CD4-positive, CD25-positive, alpha-beta regulatory T cell (primary cell): Measurements from ENCODE around the gene LTB4R. TPM values are rescaled to one million over a fixed set of nuclear protein-coding genes. Genes with fewer than 3 reads are reported as not detected.
A peak's percentile ranks its signal among the peaks of the same experiment; 100 is the strongest.

ENCODE experiments used
- ATAC-seq, 2 donors: fragments of 150-1000 bp; cut with Tn5 transposase; one replicate each; pipeline ENCODE4 v1.10.0; 2021; ENCODE audit warnings: low read depth in 2 of 2, moderate number of reproducible peaks in 2 of 2, moderate library complexity in 1 of 2
- DNase-seq, 3 donors: peaks; one replicate each; pipeline versions ENCODE4 v3.0.0 to v3.0.0-alpha.2; 2012 to 2022; ENCODE audit warnings: mixed read lengths in 1 of 3
- H3K27ac ChIP-seq: one replicate; pipeline ENCODE4 v1.7.0; 2013; ENCODE audit warnings: mild to moderate bottlenecking, low read length; ENCODE audit not compliant: insufficient read depth, poor library complexity, severe bottlenecking
- H3K27me3 ChIP-seq: one replicate; pipeline ENCODE4 v1.7.0; 2013; ENCODE audit warnings: low read length; ENCODE audit not compliant: control insufficient read depth, insufficient read depth
- H3K36me3 ChIP-seq: one replicate; pipeline ENCODE4 v1.7.0; 2013; ENCODE audit warnings: mild to moderate bottlenecking, low read length, moderate library complexity; ENCODE audit not compliant: control insufficient read depth, insufficient read depth
- H3K4me1 ChIP-seq: 2 replicates; pipeline ENCODE4 v1.7.0; 2013; ENCODE audit warnings: mild to moderate bottlenecking, low read length; ENCODE audit not compliant: insufficient read depth, control insufficient read depth, poor library complexity, severe bottlenecking
- H3K4me3 ChIP-seq: one replicate; pipeline ENCODE4 v1.7.0; 2013; ENCODE audit warnings: low read depth, mild to moderate bottlenecking, low read length, moderate library complexity
- H3K9me3 ChIP-seq, 2 experiments: 1 replicate in 1 of 2; 2 replicates in 1 of 2; pipeline ENCODE4 v1.7.0; 2013; ENCODE audit warnings: low read length in 2 of 2, mild to moderate bottlenecking in 1 of 2, moderate library complexity in 1 of 2; ENCODE audit not compliant: control insufficient read depth in 2 of 2
- H3K27ac Mint-ChIP-seq, 3 donors: one replicate each; pipeline ENCODE4 v1.8.0; 2020 to 2022; ENCODE audit warnings: mild to moderate bottlenecking in 3 of 3, mixed read lengths in 3 of 3, moderate library complexity in 2 of 3
- H3K27me3 Mint-ChIP-seq: one replicate; pipeline ENCODE4 v1.8.0; 2022; ENCODE audit warnings: mild to moderate bottlenecking, mixed read lengths
- H3K36me3 Mint-ChIP-seq: one replicate; pipeline ENCODE4 v1.8.0; 2020; ENCODE audit warnings: mixed read lengths
- H3K4me1 Mint-ChIP-seq, 4 donors: one replicate each; pipeline ENCODE4 v1.8.0; 2020 to 2022; ENCODE audit warnings: mixed read lengths in 4 of 4, mild to moderate bottlenecking in 1 of 4
- H3K4me3 Mint-ChIP-seq, 4 donors: one replicate each; pipeline ENCODE4 v1.8.0; 2020 to 2022; ENCODE audit warnings: mild to moderate bottlenecking in 4 of 4, mixed read lengths in 4 of 4, moderate library complexity in 3 of 4
- H3K9me3 Mint-ChIP-seq, 7 donors: one replicate each; pipeline ENCODE4 v1.8.0; 2020 to 2022; ENCODE audit warnings: mixed read lengths in 7 of 7, mild to moderate bottlenecking in 3 of 7, moderate library complexity in 2 of 7
- polyA plus RNA-seq, 4 donors: library from polyadenylated mRNA; unstranded; fragments of 300-500 nt; fragmentation: Illumina TruSeq; gene quantifications; one replicate each; pipeline ENCODE4 v1.2.3, GENCODE V29; 2021
- total RNA-seq: library from RNA; stranded (reverse); gene quantifications from one replicate; pipeline ENCODE4 v1.2.3, GENCODE V29; 2022

Gene LTB4R
- total and polyA plus RNA-seq, 5 donors from 2014 or later: 3.5 to 17.5 (median 6.5) TPM

GRCh38 chr14:24307575-24308341 is 3.5 kb upstream of the LTB4R start, which contains the start of gene CIDEB:
CIDEB (minus strand) TSS chr14:24307977; CDS start chr14:24307858, 119 bp downstream.
- Histone ChIP-seq H3K27me3 (no peaks in the 10 kb centered on the region), H3K4me1 (peaks cover 45% of the 10 kb centered on the region), H3K36me3 (peaks cover 45% of the 10 kb centered on the region), H3K9me3 (no peaks in the 10 kb centered on the region), H3K4me3 (no peak within 1 kb of the TSS), H3K27ac (no peak within 1 kb of the TSS)
- peak within 1 kb of the TSS in 3 of 4 donors; percentile 43 to 73 (median 68) for H3K4me3 Mint-ChIP-seq
- no peaks in the 10 kb centered on the region for H3K9me3 Mint-ChIP-seq
- H3K27ac Mint-ChIP-seq: peak within 1 kb of the TSS; percentile 23 to 85 (median 65)
- no peak for ATAC-seq
- DNase-seq: peak; percentile 47 to 59 (median 56)
- H3K27me3 Mint-ChIP-seq: no peaks in the 10 kb centered on the region
- H3K4me1 Mint-ChIP-seq: peaks cover 17 to 56% (median 29%) of the 10 kb centered on the region in 4 donors
- H3K36me3 Mint-ChIP-seq: peaks cover 33% of the 10 kb centered on the region

GRCh38 chr14:24308342-24309124 is 2.8 kb upstream of the LTB4R start:
- Mint-ChIP-seq H3K36me3 (peaks cover 30% of the 10 kb centered on the region), H3K27me3 (no peaks in the 10 kb centered on the region), H3K4me1 (peaks cover 17 to 62% (median 36%) of the 10 kb centered on the region in 4 donors), H3K9me3 (no peaks in the 10 kb centered on the region), H3K4me3 (peak overlapping the region in 3 of 4 donors; percentile 43 to 73 (median 68)), H3K27ac (peak overlapping the region; percentile 23 to 85 (median 65))
- Histone ChIP-seq H3K4me1 (peaks cover 53% of the 10 kb centered on the region), H3K9me3 (no peaks in the 10 kb centered on the region), H3K27me3 (no peaks in the 10 kb centered on the region), H3K4me3 (no peak overlapping the region), H3K36me3 (peaks cover 37% of the 10 kb centered on the region), H3K27ac (no peak overlapping the region)
- DNase-seq (no peak), ATAC-seq (no peak)

GRCh38 chr14:24309538-24310264 is 1.6 kb upstream of the LTB4R start, which contains the start of gene LTB4R2:
LTB4R2 (plus strand) TSS chr14:24310140; CDS start chr14:24310665, 525 bp downstream.
- Mint-ChIP-seq H3K4me1 (peaks cover 26 to 74% (median 48%) of the 10 kb centered on the region in 4 donors), H3K9me3 (no peaks in the 10 kb centered on the region), H3K4me3 (peak within 1 kb of the TSS; percentile 55 to 86 (median 76)), H3K36me3 (peaks cover 26% of the 10 kb centered on the region), H3K27ac (peak within 1 kb of the TSS; percentile 84 to 96 (median 87)), H3K27me3 (no peaks in the 10 kb centered on the region)
- Histone ChIP-seq H3K9me3 (no peaks in the 10 kb centered on the region), H3K4me3 (peak within 1 kb of the TSS; percentile 44), H3K27ac (peak within 1 kb of the TSS; percentile 82), H3K4me1 (peaks cover 64% of the 10 kb centered on the region), H3K27me3 (no peaks in the 10 kb centered on the region), H3K36me3 (peaks cover 25% of the 10 kb centered on the region)
- DNase-seq (no peak), ATAC-seq (no peak)

GRCh38 chr14:24310265-24310645 is 1.0 kb upstream of the LTB4R start:
- Histone ChIP-seq H3K27me3 (no peaks in the 10 kb centered on the region), H3K4me3 (peak overlapping the region; percentile 44), H3K36me3 (peaks cover 20% of the 10 kb centered on the region), H3K27ac (peak overlapping the region; percentile 82), H3K4me1 (peaks cover 66% of the 10 kb centered on the region), H3K9me3 (no peaks in the 10 kb centered on the region)
- Mint-ChIP-seq H3K36me3 (peaks cover 20% of the 10 kb centered on the region), H3K27ac (peak overlapping the region; percentile 79 to 96 (median 84)), H3K4me1 (peaks cover 26 to 78% (median 50%) of the 10 kb centered on the region in 4 donors), H3K4me3 (peak overlapping the region; percentile 55 to 86 (median 74)), H3K27me3 (no peaks in the 10 kb centered on the region), H3K9me3 (no peaks in the 10 kb centered on the region)
- no peak for DNase-seq
- no peak for ATAC-seq

GRCh38 chr14:24311837-24312615 is 724 bp downstream of the LTB4R start:
- Histone ChIP-seq H3K9me3 (no peaks in the 10 kb centered on the region), H3K4me3 (peak overlapping the region; percentile 54), H3K27ac (peak overlapping the region; percentile 82), H3K27me3 (no peaks in the 10 kb centered on the region), H3K4me1 (peaks cover 66% of the 10 kb centered on the region), H3K36me3 (peaks cover 2% of the 10 kb centered on the region)
- Mint-ChIP-seq H3K27ac (peak overlapping the region; percentile 87 to 91 (median 90)), H3K9me3 (no peaks in the 10 kb centered on the region), H3K4me1 (peaks cover 26 to 76% (median 52%) of the 10 kb centered on the region in 4 donors), H3K4me3 (peak overlapping the region; percentile 64 to 91 (median 86)), H3K27me3 (no peaks in the 10 kb centered on the region), H3K36me3 (peaks cover 4% of the 10 kb centered on the region)
- peak in 2 of 3 donors; percentile 28 to 44 for DNase-seq
- no peak for ATAC-seq

GRCh38 chr14:24312736-24313507 is 1.6 kb downstream of the LTB4R start:
- Histone ChIP-seq H3K27ac (peak overlapping the region; percentile 51), H3K9me3 (no peaks in the 10 kb centered on the region), H3K4me3 (peak overlapping the region; percentile 54), H3K36me3 (no peaks in the 10 kb centered on the region), H3K27me3 (no peaks in the 10 kb centered on the region), H3K4me1 (peaks cover 65% of the 10 kb centered on the region)
- Mint-ChIP-seq H3K4me3 (peak overlapping the region; percentile 22 to 91 (median 86)), H3K27me3 (no peaks in the 10 kb centered on the region), H3K36me3 (peaks cover 3% of the 10 kb centered on the region), H3K4me1 (peaks cover 25 to 70% (median 52%) of the 10 kb centered on the region in 4 donors), H3K27ac (peak overlapping the region; percentile 81 to 90 (median 87)), H3K9me3 (no peaks in the 10 kb centered on the region)
- ATAC-seq: no peak
- DNase-seq: peak in 2 of 3 donors; percentile 30 to 70
